Endothelial cell of umbilical vein (primary cell): ENCODE data around the gene SGCG. TPM values are rescaled to one million over a fixed set of nuclear protein-coding genes. Genes with fewer than 3 reads are reported as not detected.

Experiments
- BruUV-seq: library from RNA; stranded (reverse); fragments of 400-500 nt; replicated peaks from 2 replicates; lab custom pipeline; 2021; lab: Mats Ljungman, UMichigan
- CTCF ChIA-PET: fragments of 300-600, 350-600 bp; sonication (Branson Sonifier 250); formaldehyde crosslinking; loops from one replicate; lab custom pipeline; 2021; ENCODE audit warnings: antibody characterized with exemption, inconsistent platforms; lab: Charles Lee
- POLR2A ChIA-PET: fragments of 300-600, 350-600 bp; sonication (Branson Sonifier 250); formaldehyde crosslinking; loops from one replicate; lab custom pipeline; 2021; ENCODE audit warnings: antibody characterized with exemption, inconsistent platforms; lab: Charles Lee
- DNase-seq: peaks from one replicate; pipeline ENCODE4 v3.0.0-alpha.2; 2011; ENCODE audit warnings: low read depth, low spot score
- FAIRE-seq: peaks from 2 replicates; lab custom pipeline; 2011; peaks lifted over from hg19 to GRCh38; lab: Jason Lieb, UNC
- H2AFZ ChIP-seq: 2 replicates; pipeline ENCODE4 v1.6.0; 2012; ENCODE audit warnings: low read depth, low read length, control low read depth, inconsistent platforms
- H3K27ac ChIP-seq: 2 replicates; pipeline ENCODE4 v1.5.1; 2011; ENCODE audit warnings: low read depth, mild to moderate bottlenecking, control low read depth, low read length, moderate library complexity; ENCODE audit not compliant: insufficient read depth
- H3K27me3 ChIP-seq, 2 experiments: 2 replicates each; pipeline versions ENCODE4 v1.6.0 to v1.6.1; 2011; ENCODE audit warnings: low read length in 2 of 2, mixed read lengths in 1 of 2; ENCODE audit not compliant: control insufficient read depth in 2 of 2, insufficient read depth in 2 of 2
- H3K36me3 ChIP-seq, 2 experiments: 2 replicates in 1 of 2; 3 replicates in 1 of 2; pipeline ENCODE4 v1.5.1; 2011; ENCODE audit warnings: low read length in 2 of 2, mild to moderate bottlenecking in 1 of 2, moderate library complexity in 1 of 2; ENCODE audit not compliant: control insufficient read depth in 2 of 2, insufficient read depth in 2 of 2; ENCODE audit errors: extremely low read depth in 1 of 2
- H3K4me1 ChIP-seq: 3 replicates; pipeline ENCODE4 v1.5.1; 2011; ENCODE audit warnings: mild to moderate bottlenecking, low read length; ENCODE audit not compliant: control insufficient read depth, insufficient read depth; ENCODE audit errors: extremely low read depth
- H3K4me2 ChIP-seq: 2 replicates; pipeline ENCODE4 v1.6.1; 2011; ENCODE audit warnings: low read length, control low read depth, mixed read lengths; ENCODE audit not compliant: insufficient read depth
- H3K4me3 ChIP-seq, 3 experiments: fragments of 200-600 bp in 1 of 3; sonication (generic), shearing (Covaris generic) in 1 of 3; replicated peaks in 1 of 3; 2 replicates each; pipeline ENCODE4 v1.5.1; 2011 to 2016; ENCODE audit warnings: control low read depth in 3 of 3, low read length in 3 of 3, mild to moderate bottlenecking in 2 of 3, inconsistent platforms in 1 of 3, low read depth in 1 of 3, moderate library complexity in 1 of 3; ENCODE audit not compliant: insufficient read depth in 1 of 3
- H3K79me2 ChIP-seq: 2 replicates; pipeline ENCODE4 v1.6.0; 2012; ENCODE audit warnings: low read length, inconsistent platforms; ENCODE audit not compliant: control insufficient read depth, insufficient read depth
- H3K9ac ChIP-seq: replicated peaks from 2 replicates; pipeline ENCODE3; 2011; ENCODE audit warnings: low read length, control low read depth; ENCODE audit not compliant: insufficient read depth; ENCODE audit errors: extremely low read depth
- H3K9me1 ChIP-seq: replicated peaks from 3 replicates; pipeline ENCODE4 v1.6.0; 2011; ENCODE audit warnings: mild to moderate bottlenecking, low read length; ENCODE audit not compliant: control insufficient read depth, insufficient read depth; ENCODE audit errors: extremely low read depth
- H3K9me3 ChIP-seq: replicated peaks from 2 replicates; pipeline ENCODE4 v1.5.1; 2012; ENCODE audit warnings: low read length, inconsistent platforms; ENCODE audit not compliant: control insufficient read depth, insufficient read depth
- H4K20me1 ChIP-seq: replicated peaks from 2 replicates; pipeline ENCODE3; 2011; ENCODE audit warnings: mild to moderate bottlenecking, low read length; ENCODE audit not compliant: control insufficient read depth, insufficient read depth; ENCODE audit errors: extremely low read depth
- CTCF ChIP-seq, 2 donors: IDR thresholded peaks; 1 replicate in 1 of 2; 2 replicates in 1 of 2; pipeline ENCODE4 v1.5.1; 2011; ENCODE audit warnings: low read length in 2 of 2, mild to moderate bottlenecking in 2 of 2, moderate library complexity in 2 of 2, control low read depth in 1 of 2, inconsistent platforms in 1 of 2, low read depth in 1 of 2; ENCODE audit not compliant: insufficient read depth in 1 of 2; ENCODE audit errors: extremely low read depth in 1 of 2
- EZH2 ChIP-seq: IDR thresholded peaks from 2 replicates; pipeline ENCODE4 v1.6.1; 2012; ENCODE audit warnings: borderline replicate concordance, low read depth, mild to moderate bottlenecking, moderate library complexity, low read length, inconsistent platforms; ENCODE audit not compliant: severe bottlenecking
- FOS ChIP-seq: IDR thresholded peaks from 2 replicates; pipeline ENCODE4 v1.6.1; 2011; ENCODE audit warnings: mild to moderate bottlenecking, low read length, moderate library complexity, borderline replicate concordance; ENCODE audit not compliant: insufficient read depth
- GATA2 ChIP-seq: IDR thresholded peaks from 2 replicates; pipeline ENCODE4 v1.7.0; 2011; ENCODE audit warnings: low read depth, mild to moderate bottlenecking, moderate library complexity, mixed read lengths, low read length; ENCODE audit not compliant: insufficient read length, insufficient read depth
- JUN ChIP-seq: IDR thresholded peaks from 2 replicates; pipeline ENCODE4 v1.6.1; 2011; ENCODE audit warnings: borderline replicate concordance, low read depth; ENCODE audit not compliant: insufficient read length, insufficient read depth
- MAX ChIP-seq: IDR thresholded peaks from 2 replicates; pipeline ENCODE4 v1.6.1; 2011; ENCODE audit not compliant: insufficient read depth, insufficient read length
- MYC ChIP-seq: IDR thresholded peaks from one replicate; pipeline ENCODE4 v1.6.1; 2011; ENCODE audit warnings: mild to moderate bottlenecking, low read depth, low read length
- POLR2A ChIP-seq: IDR thresholded peaks from 2 replicates; pipeline ENCODE4 v1.6.1; 2012; ENCODE audit warnings: low read depth, mild to moderate bottlenecking, control low read depth, low read length
- POLR2AphosphoS5 ChIP-seq: IDR thresholded peaks from 2 replicates; pipeline ENCODE4 v1.6.1; 2012; ENCODE audit warnings: low read depth, mild to moderate bottlenecking, control low read depth, low read length, moderate library complexity; ENCODE audit not compliant: insufficient read depth
- dilution Hi-C: fragments of 300-500 bp; cut with MboI; formaldehyde crosslinking; loops from one replicate; pipeline ENCODE4 v1.15.0; 2019; ENCODE audit warnings: low sequenced_read_pairs; ENCODE audit not compliant: extremely low pct_ligation_motif_present
- intact Hi-C: fragments of 100-400 bp; cut with micrococcal nuclease; formaldehyde crosslinking; loops from one replicate; pipeline ENCODE4 v1.10.0; 2022
- polyA plus RNA-seq, 4 experiments: library from polyadenylated mRNA; depleted of rRNA in 3 of 4; stranded (reverse) in 3 of 4; unstranded in 1 of 4; fragments of >200 nt; gene quantifications; 2 replicates each; pipeline versions ENCODE4 v1.2.1 to v1.2.3, GENCODE V29; 2011 to 2012; ENCODE audit warnings: missing spikeins in 1 of 4
- total RNA-seq: library from RNA; stranded (reverse); gene quantifications from 2 replicates; pipeline ENCODE4 v1.2.3, GENCODE V29; 2021

SGCG gene
- total and polyA plus RNA-seq, 2 donors (not counting 3 experiments of a cell fraction or from before 2014, with no cell fraction given): 0.22 TPM; not detected in 1

DNA sequence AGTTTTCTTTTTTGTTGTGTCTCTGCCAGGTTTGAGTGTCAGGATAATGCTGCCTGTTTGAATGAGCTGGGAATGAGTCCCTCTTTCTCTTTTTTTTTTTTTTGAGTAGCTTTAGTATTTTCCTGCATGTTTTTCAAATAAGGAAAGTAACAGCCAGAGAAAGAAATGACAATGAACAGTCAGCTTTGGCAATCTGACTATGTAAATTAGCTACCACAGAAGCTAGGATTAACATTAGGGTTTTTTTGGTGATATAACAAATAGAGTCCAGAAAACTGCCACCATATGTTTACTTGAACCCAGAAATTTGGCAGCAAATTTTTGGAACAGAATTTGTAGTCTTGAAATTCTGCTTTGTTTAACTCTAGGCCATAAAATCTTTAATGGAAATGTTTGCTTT, 50.5 kb downstream of the SGCG start:
- H3K4me2 ChIP-seq: no peak overlapping the region
- DNase-seq (no peak), FAIRE-seq (no peak)
- no peak overlapping the region for H3K4me3 ChIP-seq
- H3K9ac ChIP-seq: no peak overlapping the region
- H3K9me1 ChIP-seq: no peaks in the 10 kb centered on the region
- no TSS peak for BruUV-seq
- TF ChIP-seq EZH2 (no peak), POLR2A (no peak), MYC (no peak), CTCF (IDR thresholded peaks at IDR 0.05; ENCODE audit: extremely low read depth in 1 of 2, insufficient read depth in 1 of 2, low read depth in 1 of 2, low read length in 2 of 2) (no peak)
- no peaks in the 10 kb centered on the region for H3K27me3 ChIP-seq
- no peaks in the 10 kb centered on the region for H3K4me1 ChIP-seq
- intact Hi-C loops (no loop called here), dilution Hi-C loops (no loop called here)
- no peaks in the 10 kb centered on the region for H3K36me3 ChIP-seq
- CTCF ChIA-PET: no interaction called here
- no peaks in the 10 kb centered on the region for H4K20me1 ChIP-seq
- POLR2A ChIA-PET: no interaction called here
- H2AFZ ChIP-seq: no peak overlapping the region
- no peak overlapping the region for H3K27ac ChIP-seq
- H3K9me3 ChIP-seq: no peaks in the 10 kb centered on the region
- H3K79me2 ChIP-seq: no peaks in the 10 kb centered on the region

DNA sequence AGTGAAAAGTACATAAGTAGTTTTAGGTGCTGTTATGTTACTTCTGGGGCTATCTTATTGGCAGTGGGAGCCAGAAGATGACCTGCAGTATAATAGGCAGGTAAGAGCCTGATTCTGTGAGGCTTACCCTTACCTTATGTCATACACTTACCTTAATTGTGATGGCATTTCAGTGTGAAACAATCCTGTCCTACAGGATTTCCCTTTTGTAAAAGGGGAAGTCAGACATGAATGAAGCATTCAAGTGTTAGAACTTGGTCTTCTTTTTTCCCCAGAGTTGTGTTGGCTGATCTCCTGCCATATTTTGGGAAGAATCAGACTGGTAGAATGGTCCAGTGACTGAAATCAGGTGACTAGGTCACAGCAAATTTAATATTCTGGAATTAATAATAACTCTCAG, 55.2 kb downstream of the SGCG start:
- H4K20me1 ChIP-seq: no peaks in the 10 kb centered on the region
- no peak overlapping the region for H2AFZ ChIP-seq
- dilution Hi-C loops: no loop called here
- no peak for TF ChIP-seq CTCF (IDR thresholded peaks at IDR 0.05; ENCODE audit: extremely low read depth in 1 of 2, insufficient read depth in 1 of 2, low read depth in 1 of 2, low read length in 2 of 2)
- TF ChIP-seq MAX: no peak
- no peak for TF ChIP-seq POLR2A
- TF ChIP-seq FOS: no peak
- no peak for TF ChIP-seq EZH2
- TF ChIP-seq POLR2AphosphoS5: no peak
- no peak for TF ChIP-seq MYC
- TF ChIP-seq GATA2: no peak
- TF ChIP-seq JUN: no peak
- no peaks in the 10 kb centered on the region for H3K79me2 ChIP-seq
- no peaks in the 10 kb centered on the region for H3K4me1 ChIP-seq
- no peaks in the 10 kb centered on the region for H3K9me1 ChIP-seq
- ChIA-PET POLR2A (no interaction called here), CTCF (no interaction called here)
- no peak overlapping the region for H3K27ac ChIP-seq
- H3K36me3 ChIP-seq: no peaks in the 10 kb centered on the region
- no peaks in the 10 kb centered on the region for H3K9me3 ChIP-seq
- H3K4me2 ChIP-seq: no peak overlapping the region
- H3K27me3 ChIP-seq: no peaks in the 10 kb centered on the region
- DNase-seq (no peak), FAIRE-seq (no peak)
- no peak overlapping the region for H3K9ac ChIP-seq
- no peak overlapping the region for H3K4me3 ChIP-seq
- no TSS peak for BruUV-seq
- intact Hi-C loops: no loop called here
